Measurements from ENCODE around the gene TRAF3IP1. TPM values are rescaled to one million over a fixed set of nuclear protein-coding genes. Genes with fewer than 3 reads are reported as not detected.
A peak's percentile ranks its signal among the peaks of the same experiment; 100 is the strongest.

The TRAF3IP1 gene
- total RNA-seq, 2 donors from 2014 or later: 16.2 to 18.5 TPM

DNA sequence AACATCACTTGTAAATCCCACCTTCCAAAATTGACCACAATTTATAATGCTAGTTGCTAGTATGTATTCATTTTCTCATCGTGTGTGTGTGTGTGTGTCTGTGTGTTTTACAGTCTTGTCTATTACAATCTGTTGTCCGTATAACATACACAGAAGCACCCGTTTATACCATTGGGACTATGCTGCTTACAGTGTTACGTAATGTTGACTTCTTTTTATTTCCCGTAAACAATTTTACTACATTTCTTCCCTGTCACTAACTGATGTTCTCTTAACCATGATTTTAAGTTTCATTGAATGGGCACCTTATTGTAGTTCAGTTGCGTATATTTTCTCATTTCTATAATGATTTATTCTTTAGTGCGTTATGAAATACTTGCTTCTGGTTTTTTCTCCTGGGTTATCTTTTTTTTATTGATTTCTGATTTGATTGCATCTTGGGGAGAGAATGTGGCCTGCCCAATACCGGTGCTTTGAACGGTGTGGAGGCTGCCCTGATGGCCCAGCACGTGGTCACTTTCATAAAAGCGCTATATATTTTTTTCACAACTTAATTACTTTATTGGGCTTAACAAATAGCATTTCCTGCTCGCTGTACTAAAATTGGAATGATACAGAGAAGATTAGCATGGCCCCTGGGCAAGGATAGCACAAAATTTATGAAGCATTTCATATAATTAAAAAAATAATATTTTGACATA lies 91.9 kb downstream of the TRAF3IP1 start:
- Histone ChIP-seq H3K4me1 (no peaks in the 10 kb centered on the region), H3K4me3 (no peak overlapping the region), H3K9ac (ENCODE audit: low read depth in 2 of 2, low read length in 2 of 2) (no peak overlapping the region), H3K36me3 (no peaks in the 10 kb centered on the region), H3K27ac (no peak overlapping the region), H3K27me3 (no peaks in the 10 kb centered on the region), H3K9me3 (no peaks in the 10 kb centered on the region)
- DNase-seq: no peak
- TF ChIP-seq, protein P1, sequence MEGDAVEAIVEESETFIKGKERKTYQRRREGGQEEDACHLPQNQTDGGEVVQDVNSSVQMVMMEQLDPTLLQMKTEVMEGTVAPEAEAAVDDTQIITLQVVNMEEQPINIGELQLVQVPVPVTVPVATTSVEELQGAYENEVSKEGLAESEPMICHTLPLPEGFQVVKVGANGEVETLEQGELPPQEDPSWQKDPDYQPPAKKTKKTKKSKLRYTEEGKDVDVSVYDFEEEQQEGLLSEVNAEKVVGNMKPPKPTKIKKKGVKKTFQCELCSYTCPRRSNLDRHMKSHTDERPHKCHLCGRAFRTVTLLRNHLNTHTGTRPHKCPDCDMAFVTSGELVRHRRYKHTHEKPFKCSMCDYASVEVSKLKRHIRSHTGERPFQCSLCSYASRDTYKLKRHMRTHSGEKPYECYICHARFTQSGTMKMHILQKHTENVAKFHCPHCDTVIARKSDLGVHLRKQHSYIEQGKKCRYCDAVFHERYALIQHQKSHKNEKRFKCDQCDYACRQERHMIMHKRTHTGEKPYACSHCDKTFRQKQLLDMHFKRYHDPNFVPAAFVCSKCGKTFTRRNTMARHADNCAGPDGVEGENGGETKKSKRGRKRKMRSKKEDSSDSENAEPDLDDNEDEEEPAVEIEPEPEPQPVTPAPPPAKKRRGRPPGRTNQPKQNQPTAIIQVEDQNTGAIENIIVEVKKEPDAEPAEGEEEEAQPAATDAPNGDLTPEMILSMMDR (IDR thresholded peaks at IDR 0.05): no peak
- intact Hi-C loops (cut with DNase I): no loop called here

DNA sequence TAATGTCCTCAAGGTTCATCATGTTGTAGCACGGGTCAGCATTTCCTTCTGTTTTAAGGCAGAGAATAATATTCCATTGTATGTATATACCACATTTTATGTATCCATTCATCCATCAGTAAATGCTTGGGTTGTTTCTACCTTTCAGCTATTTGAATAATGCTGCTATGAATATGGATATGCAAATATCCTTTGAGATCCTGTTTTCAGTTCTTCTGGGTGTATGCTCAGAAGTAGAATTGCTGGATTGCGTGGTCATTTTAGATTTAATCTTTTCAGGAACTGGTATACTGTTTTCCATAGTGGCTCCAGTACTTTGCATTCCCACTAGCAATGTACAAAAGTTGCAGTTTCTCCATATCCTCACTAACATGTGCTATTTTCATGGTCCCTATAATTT lies 93.0 kb downstream of the TRAF3IP1 start:
- Histone ChIP-seq H3K27me3 (no peaks in the 10 kb centered on the region), H3K4me3 (no peak overlapping the region), H3K27ac (no peak overlapping the region), H3K9ac (ENCODE audit: low read depth in 2 of 2, low read length in 2 of 2) (no peak overlapping the region), H3K9me3 (no peaks in the 10 kb centered on the region), H3K4me1 (no peaks in the 10 kb centered on the region), H3K36me3 (no peaks in the 10 kb centered on the region)
- intact Hi-C loops (cut with DNase I): no loop called here
- TF ChIP-seq, protein P1 (IDR thresholded peaks at IDR 0.05): no peak
- DNase-seq: no peak

DNA sequence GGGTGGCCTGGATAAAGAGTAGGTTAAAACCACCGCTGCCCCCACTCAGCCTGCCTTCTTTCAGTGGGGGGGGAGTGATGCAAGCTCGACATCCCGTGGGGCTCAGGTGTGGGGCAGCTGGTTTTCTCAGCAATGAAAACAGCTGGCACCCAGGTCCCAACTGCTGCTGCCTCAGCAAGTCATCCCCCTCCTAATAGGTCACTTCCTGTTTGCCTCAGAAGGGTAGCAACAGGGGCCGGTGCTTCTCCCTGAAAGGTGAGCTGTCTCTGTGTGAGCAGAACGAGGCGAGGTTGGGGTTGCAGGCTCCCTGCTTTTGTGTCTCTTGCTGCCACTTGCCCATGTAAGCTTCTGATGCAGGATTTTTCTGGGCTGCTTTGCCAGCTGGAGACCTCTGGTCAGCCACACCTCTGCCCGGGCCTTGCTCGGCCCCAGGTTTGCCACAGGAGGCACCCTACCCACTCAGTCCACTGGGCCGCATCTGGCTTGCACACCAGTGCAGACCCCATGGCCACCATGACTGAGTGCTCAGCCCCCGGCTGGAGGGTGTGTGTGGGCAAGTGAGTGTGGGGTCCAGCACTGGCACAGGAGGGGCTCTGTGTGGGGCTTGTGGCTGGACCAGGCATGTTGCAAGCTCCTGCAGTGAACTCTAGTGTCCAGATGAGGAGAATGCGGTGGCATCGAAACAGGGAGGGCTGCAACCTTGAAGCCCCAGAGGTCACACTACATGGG lies 94.9 kb downstream of the TRAF3IP1 start:
- H3K27me3 ChIP-seq: no peaks in the 10 kb centered on the region
- no peaks in the 10 kb centered on the region for H3K36me3 ChIP-seq
- H3K27ac ChIP-seq: no peak overlapping the region
- no peak for DNase-seq
- TF ChIP-seq, protein P1 (IDR thresholded peaks at IDR 0.05): no peak
- intact Hi-C loops (cut with DNase I): no loop called here
- H3K9me3 ChIP-seq: no peaks in the 10 kb centered on the region
- H3K4me1 ChIP-seq: no peaks in the 10 kb centered on the region
- no peak overlapping the region for H3K4me3 ChIP-seq
- H3K9ac ChIP-seq (ENCODE audit: low read depth in 2 of 2, low read length in 2 of 2): no peak overlapping the region

DNA sequence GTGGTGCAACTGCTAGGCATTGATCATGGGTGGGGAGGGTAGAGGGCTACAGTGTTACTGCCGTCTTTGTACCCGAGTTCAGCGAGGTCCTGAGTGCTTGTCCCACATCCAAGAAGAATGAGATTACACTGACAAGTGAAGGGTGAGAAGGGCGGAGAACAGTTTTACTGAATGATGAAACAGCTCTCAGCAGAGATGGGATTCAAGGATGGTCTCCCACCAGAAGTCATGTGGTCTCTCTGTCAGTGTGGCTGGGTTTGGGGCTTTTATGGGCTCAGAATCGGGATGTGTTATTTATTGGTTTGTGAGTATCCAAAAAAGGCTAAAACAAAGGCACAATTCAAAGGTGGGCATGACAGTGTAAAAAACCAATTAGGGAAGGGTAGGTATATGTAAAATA lies 95.6 kb downstream of the TRAF3IP1 start:
- no peak overlapping the region for H3K9ac ChIP-seq (ENCODE audit: low read depth in 2 of 2, low read length in 2 of 2)
- no peak for DNase-seq
- no peak overlapping the region for H3K27ac ChIP-seq
- H3K27me3 ChIP-seq: no peaks in the 10 kb centered on the region
- H3K4me1 ChIP-seq: no peaks in the 10 kb centered on the region
- H3K9me3 ChIP-seq: no peaks in the 10 kb centered on the region
- intact Hi-C loops (cut with DNase I): no loop called here
- no peak overlapping the region for H3K4me3 ChIP-seq
- TF ChIP-seq, protein P1 (IDR thresholded peaks at IDR 0.05): no peak
- no peaks in the 10 kb centered on the region for H3K36me3 ChIP-seq

DNA sequence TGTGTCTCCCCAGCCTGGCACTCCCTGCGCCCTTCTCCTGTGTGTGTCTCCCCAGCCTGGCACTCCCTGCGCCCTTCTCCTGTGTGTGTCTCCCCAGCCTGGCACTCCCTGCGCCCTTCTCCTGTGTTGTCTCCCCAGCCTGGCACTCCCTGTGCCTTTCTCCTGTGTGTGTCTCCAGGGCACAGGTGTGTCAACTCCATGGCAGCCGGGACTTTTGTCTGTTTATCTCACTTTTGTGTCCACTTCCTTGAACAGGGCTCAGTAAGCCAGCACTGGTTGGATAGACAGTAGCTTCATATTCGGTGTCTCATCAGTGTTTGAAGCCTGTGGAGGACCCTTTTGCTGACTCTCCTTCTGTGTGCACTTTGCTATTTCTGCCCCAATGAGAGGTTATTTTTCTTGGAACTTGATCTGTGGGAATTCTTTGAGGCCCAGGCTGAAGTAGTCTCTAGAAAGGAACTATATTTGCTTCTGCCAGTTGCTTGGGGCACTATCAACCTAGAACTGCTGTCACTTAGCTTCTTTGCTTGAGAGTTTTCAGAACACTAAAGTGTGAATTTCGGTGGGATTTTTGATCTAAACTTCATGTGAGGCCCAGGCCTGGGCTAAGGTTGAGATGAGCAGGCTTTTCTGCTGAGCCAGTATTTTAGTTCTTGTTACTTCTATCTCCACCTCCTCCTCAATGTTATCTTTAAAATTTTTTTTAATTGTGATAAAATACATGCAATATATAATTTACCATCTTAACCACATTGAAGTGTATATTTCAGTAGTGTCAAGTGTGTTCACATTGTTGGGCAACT lies 98.1 kb downstream of the TRAF3IP1 start:
- Histone ChIP-seq H3K36me3 (no peaks in the 10 kb centered on the region), H3K9me3 (no peaks in the 10 kb centered on the region), H3K27ac (peak overlapping the region; percentile 37), H3K4me3 (no peak overlapping the region), H3K9ac (ENCODE audit: low read depth in 2 of 2, low read length in 2 of 2) (no peak overlapping the region), H3K27me3 (no peaks in the 10 kb centered on the region), H3K4me1 (no peaks in the 10 kb centered on the region)
- DNase-seq: peak; percentile 67
- TF ChIP-seq, protein P1 (IDR thresholded peaks at IDR 0.05): no peak
- intact Hi-C loops (cut with DNase I): no loop called here

Data from colonic mucosa (tissue), 4 donors.